PC-9 (cell line): Measurements from ENCODE around the gene IGF2. TPM values are rescaled to one million over a fixed set of nuclear protein-coding genes. Genes with fewer than 3 reads are reported as not detected.
A peak's percentile ranks its signal among the peaks of the same experiment; 100 is the strongest.
"Not testable (repeated sequence)": the region's sequence is repeated elsewhere in the genome, so short reads cannot be mapped to it uniquely, and the experiment has no call there.

Experiments used
- BruUV-seq: library from RNA; stranded (reverse); fragments of 400-500 nt; replicated peaks from 2 replicates; lab custom pipeline; 2021; lab: Mats Ljungman, UMichigan
- CTCF ChIA-PET: fragments of 300-600 bp; sonication (Branson Sonifier 250); formaldehyde crosslinking; loops from one replicate; lab custom pipeline; 2022; ENCODE audit warnings: antibody characterized with exemption; lab: Charles Lee
- POLR2A ChIA-PET: fragments of 300-600 bp; sonication (Branson Sonifier 250); formaldehyde crosslinking; loops from one replicate; lab custom pipeline; 2022; ENCODE audit warnings: antibody characterized with exemption; ENCODE audit not compliant: unreplicated experiment; lab: Charles Lee
- DNase-seq, 2 experiments: peaks; one replicate each; pipeline versions ENCODE4 v3.0.0 to v3.0.0-alpha.2; 2015 to 2022; ENCODE audit warnings: mixed read lengths in 1 of 2
- H2AFZ ChIP-seq: fragments of 200-600 bp; sonication (generic); 2 replicates; pipeline ENCODE4 v1.8.1; 2017; ENCODE audit warnings: antibody characterized with exemption
- H3F3A ChIP-seq: fragments of 200-600 bp; sonication (generic); 2 replicates; pipeline ENCODE4 v1.8.1; 2017; ENCODE audit warnings: antibody characterized with exemption, mild to moderate bottlenecking, low read depth; ENCODE audit not compliant: insufficient read depth
- H3K27ac ChIP-seq: fragments of 200-600 bp; sonication (generic); 2 replicates; pipeline ENCODE4 v1.6.1; 2016; ENCODE audit warnings: mixed run types
- H3K27me3 ChIP-seq: fragments of 200-600 bp; sonication (generic); 2 replicates; pipeline ENCODE4 v1.6.1; 2016; ENCODE audit warnings: low read depth, mixed run types; ENCODE audit not compliant: insufficient read depth
- H3K36me3 ChIP-seq: fragments of 200-600 bp; sonication (generic); 2 replicates; pipeline ENCODE4 v1.6.1; 2016; ENCODE audit warnings: low read depth, mixed run types
- H3K4me1 ChIP-seq: fragments of 200-600 bp; sonication (generic); replicated peaks from 2 replicates; pipeline ENCODE4 v1.6.1; 2016; ENCODE audit warnings: mixed run types; ENCODE audit not compliant: insufficient read depth
- H3K4me2 ChIP-seq: fragments of 200-600 bp; sonication (generic); 2 replicates; pipeline ENCODE4 v1.6.1; 2017; ENCODE audit warnings: mixed run types
- H3K4me3 ChIP-seq: fragments of 200-600 bp; sonication (generic); 2 replicates; pipeline ENCODE4 v1.6.1; 2016; ENCODE audit warnings: mixed run types
- H3K79me2 ChIP-seq: fragments of 200-600 bp; sonication (generic); 2 replicates; pipeline ENCODE4 v1.6.1; 2017; ENCODE audit warnings: low read depth, mixed run types
- H3K9me2 ChIP-seq: fragments of 200-600 bp; sonication (generic); 2 replicates; pipeline ENCODE4 v1.8.1; 2017; ENCODE audit warnings: mild to moderate bottlenecking; ENCODE audit not compliant: insufficient read depth
- H3K9me3 ChIP-seq: fragments of 200-600 bp; sonication (generic); 2 replicates; pipeline ENCODE4 v1.8.1; 2016; ENCODE audit warnings: low read depth; ENCODE audit not compliant: insufficient read depth
- H4K20me1 ChIP-seq: fragments of 200-600 bp; sonication (generic); 2 replicates; pipeline ENCODE4 v1.8.1; 2017; ENCODE audit not compliant: insufficient read depth
- CTCF ChIP-seq: fragments of 200-600 bp; sonication (generic); conservative IDR thresholded peaks from 2 replicates; pipeline ENCODE4 v1.6.1; 2017; ENCODE audit warnings: mixed run types, antibody characterized with exemption, mild to moderate bottlenecking, moderate library complexity
- EZH2 ChIP-seq: fragments of 200-600 bp; sonication (generic); IDR thresholded peaks from 2 replicates; pipeline ENCODE4 v1.8.0; 2017; ENCODE audit warnings: antibody characterized with exemption, low read depth
- intact Hi-C: fragments of 100-400 bp; cut with micrococcal nuclease; formaldehyde crosslinking; loops from one replicate; pipeline ENCODE4 v1.10.0; 2022; ENCODE audit not compliant: unreplicated experiment
- total RNA-seq: library from RNA; stranded (reverse); gene quantifications from 2 replicates; pipeline ENCODE4 v1.2.3, GENCODE V29; 2021

Gene IGF2
- total RNA-seq, 1 experiment from 2014 or later = 0.24 TPM

GRCh38 chr11:2179516-2179915, 40.3 kb upstream of the IGF2 start:
- no peak for DNase-seq
- no peaks in the 10 kb centered on the region for H3K36me3 ChIP-seq
- POLR2A ChIA-PET = no interaction called here
- H3K9me3 ChIP-seq = no peaks in the 10 kb centered on the region
- H4K20me1 ChIP-seq = no peaks in the 10 kb centered on the region
- CTCF ChIA-PET = interaction anchor here (0.6 kb wide), 1 partner anchor 879 kb away, joined by 4 read pairs; no protein-coding TSS in a partner anchor
- no peak for TF ChIP-seq CTCF
- TF ChIP-seq EZH2 = no peak
- no peaks in the 10 kb centered on the region for H3K9me2 ChIP-seq
- peak overlapping the region; percentile 89 for H3K27ac ChIP-seq
- 0 out of 2 replicates have a peak, but pooled peaks cover 4% of the 10 kb centered on the region for H3K79me2 ChIP-seq
- H2AFZ ChIP-seq = no peak overlapping the region
- peak overlapping the region; percentile 73 for H3K4me2 ChIP-seq
- H3F3A ChIP-seq = peaks cover 22% of the 10 kb centered on the region; the same call in 1 of the 2 replicates
- H3K4me1 ChIP-seq = peaks cover 48% of the 10 kb centered on the region
- H3K4me3 ChIP-seq = no peak overlapping the region; the same call in 1 of the 2 replicates
- no TSS peak for BruUV-seq
- intact Hi-C loops = no loop called here
- no peaks in the 10 kb centered on the region for H3K27me3 ChIP-seq

GRCh38 chr11:2178906-2179494, 39.8 kb upstream of the IGF2 start:
- Histone ChIP-seq H3K9me3 (no peaks in the 10 kb centered on the region), H3K4me1 (peaks cover 48% of the 10 kb centered on the region), H3F3A (peaks cover 22% of the 10 kb centered on the region; the same call in 1 of the 2 replicates), H3K27ac (peak overlapping the region; percentile 89), H2AFZ (no peak overlapping the region), H4K20me1 (no peaks in the 10 kb centered on the region), H3K36me3 (no peaks in the 10 kb centered on the region), H3K4me2 (peak overlapping the region; percentile 73), H3K4me3 (no peak overlapping the region; the same call in 1 of the 2 replicates), H3K79me2 (0 out of 2 replicates have a peak, but pooled peaks cover 4% of the 10 kb centered on the region), H3K9me2 (no peaks in the 10 kb centered on the region), H3K27me3 (no peaks in the 10 kb centered on the region)
- DNase-seq = peak; percentile 87 to 93
- TSS peak; percentile 35 for BruUV-seq
- POLR2A ChIA-PET = interaction anchor here (0.6 kb wide), 1 partner anchor 10 kb away, joined by 3 read pairs; no protein-coding TSS in a partner anchor
- intact Hi-C loops = no loop called here
- no peak for TF ChIP-seq CTCF
- CTCF ChIA-PET = interaction anchor here (0.6 kb wide), 2 partner anchors 52 to 880 kb away, joined by 3 to 4 read pairs; no protein-coding TSS in a partner anchor

- intact Hi-C loops, H3K27me3 ChIP-seq, H2AFZ ChIP-seq, BruUV-seq, H3K9me2 ChIP-seq, DNase-seq, H3K79me2 ChIP-seq, H3K36me3 ChIP-seq, H4K20me1 ChIP-seq, H3K9me3 ChIP-seq: not testable (repeated sequence)
- Histone ChIP-seq H3K4me3 (0 out of 2 replicates have a peak overlapping the region, but pooled peaks have one; percentile 31), H3F3A (peaks cover 22% of the 10 kb centered on the region; the same call in 1 of the 2 replicates), H3K4me1 (peaks cover 48% of the 10 kb centered on the region), H3K4me2 (peak overlapping the region; percentile 73), H3K27ac (peak overlapping the region; percentile 69; the same call in 1 of the 2 replicates)
- POLR2A ChIA-PET = interaction anchor here (0.6 kb wide), 1 partner anchor 9 kb away, joined by 3 read pairs; no protein-coding TSS in a partner anchor
- CTCF ChIA-PET = interaction anchor here (0.6 kb wide), 2 partner anchors 11 to 51 kb away, joined by 3 read pairs; no protein-coding TSS in a partner anchor
Observed at GRCh38 chr11:2178055-2178773, 39.0 kb upstream of the IGF2 start.
